ENCODE data around the gene APBA1. TPM values are rescaled to one million over a fixed set of nuclear protein-coding genes. Genes with fewer than 3 reads are reported as not detected.

Gene APBA1
- total RNA-seq, 3 donors from 2014 or later: 10.1 to 14.4 (median 12.7) TPM

DNA sequence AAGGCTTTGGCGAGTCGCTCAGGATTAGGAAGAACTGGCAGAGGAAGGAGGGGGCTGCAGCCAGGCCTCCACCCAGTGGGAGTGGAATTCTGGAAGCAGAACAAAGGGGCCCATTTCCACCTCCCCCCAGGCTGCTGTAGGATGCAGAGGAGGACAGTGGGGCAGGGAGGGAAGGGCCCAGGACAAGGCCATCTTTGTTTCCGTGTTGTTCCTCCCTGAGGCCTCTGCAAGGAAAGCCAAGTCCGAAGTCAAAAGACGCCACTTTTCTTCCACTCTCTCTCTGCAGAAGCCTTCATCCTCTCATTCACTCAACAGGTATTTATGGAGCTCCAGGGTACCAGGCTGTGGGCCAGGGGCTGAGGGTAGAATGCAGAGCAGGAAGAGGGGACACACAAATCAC is 276.5 kb downstream of the APBA1 start:
- TF ChIP-seq, protein P1, sequence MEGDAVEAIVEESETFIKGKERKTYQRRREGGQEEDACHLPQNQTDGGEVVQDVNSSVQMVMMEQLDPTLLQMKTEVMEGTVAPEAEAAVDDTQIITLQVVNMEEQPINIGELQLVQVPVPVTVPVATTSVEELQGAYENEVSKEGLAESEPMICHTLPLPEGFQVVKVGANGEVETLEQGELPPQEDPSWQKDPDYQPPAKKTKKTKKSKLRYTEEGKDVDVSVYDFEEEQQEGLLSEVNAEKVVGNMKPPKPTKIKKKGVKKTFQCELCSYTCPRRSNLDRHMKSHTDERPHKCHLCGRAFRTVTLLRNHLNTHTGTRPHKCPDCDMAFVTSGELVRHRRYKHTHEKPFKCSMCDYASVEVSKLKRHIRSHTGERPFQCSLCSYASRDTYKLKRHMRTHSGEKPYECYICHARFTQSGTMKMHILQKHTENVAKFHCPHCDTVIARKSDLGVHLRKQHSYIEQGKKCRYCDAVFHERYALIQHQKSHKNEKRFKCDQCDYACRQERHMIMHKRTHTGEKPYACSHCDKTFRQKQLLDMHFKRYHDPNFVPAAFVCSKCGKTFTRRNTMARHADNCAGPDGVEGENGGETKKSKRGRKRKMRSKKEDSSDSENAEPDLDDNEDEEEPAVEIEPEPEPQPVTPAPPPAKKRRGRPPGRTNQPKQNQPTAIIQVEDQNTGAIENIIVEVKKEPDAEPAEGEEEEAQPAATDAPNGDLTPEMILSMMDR (IDR thresholded peaks at IDR 0.05): no peak

DNA sequence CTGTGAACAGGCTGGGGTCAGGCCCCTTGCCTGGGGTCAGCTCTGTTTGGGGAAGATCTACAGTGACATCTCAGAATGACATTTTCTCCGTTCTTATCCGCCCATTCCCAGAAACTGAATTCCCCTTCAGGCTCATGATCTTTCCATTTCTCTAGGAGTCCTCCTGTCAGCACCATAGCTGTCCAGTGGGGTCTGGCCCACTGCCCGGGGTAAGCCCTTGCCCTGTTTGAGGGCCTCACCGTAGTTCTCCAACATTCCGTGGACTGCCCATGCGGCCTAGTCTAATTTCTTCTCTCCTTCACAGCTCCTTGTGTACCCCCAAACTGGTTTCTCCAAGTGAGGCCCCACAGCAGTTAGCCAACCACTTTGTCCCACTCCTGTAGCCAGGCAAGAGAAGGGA is 278.7 kb downstream of the APBA1 start:
- H3K4me3 ChIP-seq: no peak overlapping the region
- no peaks in the 10 kb centered on the region for H3K36me3 ChIP-seq (ENCODE audit: low read depth)
- no peaks in the 10 kb centered on the region for H3K4me1 ChIP-seq (ENCODE audit: low read depth)
- intact Hi-C loops (cut with DNase I, micrococcal nuclease): no loop called here
- TF ChIP-seq, protein P1 (IDR thresholded peaks at IDR 0.05): no peak
- ATAC-seq: no peak
- DNase-seq: no peak
- H3K9me3 ChIP-seq: no peaks in the 10 kb centered on the region

More for the DNA sequence above, 276.5 kb downstream of the APBA1 start:
- Histone ChIP-seq H3K4me1 (ENCODE audit: low read depth) (no peaks in the 10 kb centered on the region), H3K36me3 (ENCODE audit: low read depth) (no peaks in the 10 kb centered on the region), H3K9me3 (no peaks in the 10 kb centered on the region), H3K4me3 (no peak overlapping the region)
- no peak for DNase-seq
- no peak for ATAC-seq
- intact Hi-C loops (cut with DNase I, micrococcal nuclease): no loop called here

DNA sequence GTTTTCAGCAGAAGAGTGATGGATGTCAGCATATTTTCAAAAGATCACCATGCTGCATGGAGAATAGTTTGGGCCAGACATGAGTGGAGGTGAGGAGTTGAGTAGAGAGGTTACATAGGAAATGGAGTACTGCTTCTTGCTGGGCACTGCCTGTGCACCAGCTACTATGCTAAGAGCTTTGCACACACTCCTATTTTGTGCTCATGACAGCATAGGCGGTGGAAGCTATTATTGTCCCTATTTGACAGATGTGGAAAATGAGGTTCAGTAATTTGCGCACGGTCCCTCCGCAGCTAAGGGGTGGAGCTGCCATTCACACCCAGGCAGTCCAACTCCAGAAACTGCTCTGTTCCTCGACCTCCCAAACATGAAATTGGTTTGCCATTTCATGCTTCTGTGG is 279.3 kb downstream of the APBA1 start:
- no peaks in the 10 kb centered on the region for H3K4me1 ChIP-seq (ENCODE audit: low read depth)
- H3K4me3 ChIP-seq: no peak overlapping the region
- DNase-seq: no peak
- intact Hi-C loops (cut with DNase I, micrococcal nuclease): no loop called here
- no peaks in the 10 kb centered on the region for H3K9me3 ChIP-seq
- ATAC-seq: no peak
- TF ChIP-seq, protein P1 (IDR thresholded peaks at IDR 0.05): no peak
- no peaks in the 10 kb centered on the region for H3K36me3 ChIP-seq (ENCODE audit: low read depth)

DNA sequence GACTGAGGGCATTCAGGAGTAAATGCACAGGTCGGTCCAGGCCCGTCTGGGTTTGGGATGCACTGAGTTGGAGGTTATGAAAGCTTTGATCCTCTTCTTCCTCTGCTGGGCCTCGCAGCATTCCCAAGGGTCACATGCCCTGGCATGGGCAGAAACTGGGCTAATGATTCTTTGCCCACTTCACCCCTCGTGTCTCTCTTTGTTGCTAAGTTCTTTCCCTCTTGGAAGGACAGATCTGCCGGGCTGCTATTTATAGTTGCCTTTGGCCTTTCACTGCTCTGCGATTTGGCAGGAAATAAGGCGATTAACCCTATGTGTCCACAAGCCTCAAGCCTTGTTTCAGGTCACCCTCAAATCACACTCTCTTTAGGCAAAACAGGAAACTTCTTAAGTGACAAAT is 280.2 kb downstream of the APBA1 start:
- H3K4me1 ChIP-seq (ENCODE audit: low read depth): no peaks in the 10 kb centered on the region
- DNase-seq: no peak

DNA sequence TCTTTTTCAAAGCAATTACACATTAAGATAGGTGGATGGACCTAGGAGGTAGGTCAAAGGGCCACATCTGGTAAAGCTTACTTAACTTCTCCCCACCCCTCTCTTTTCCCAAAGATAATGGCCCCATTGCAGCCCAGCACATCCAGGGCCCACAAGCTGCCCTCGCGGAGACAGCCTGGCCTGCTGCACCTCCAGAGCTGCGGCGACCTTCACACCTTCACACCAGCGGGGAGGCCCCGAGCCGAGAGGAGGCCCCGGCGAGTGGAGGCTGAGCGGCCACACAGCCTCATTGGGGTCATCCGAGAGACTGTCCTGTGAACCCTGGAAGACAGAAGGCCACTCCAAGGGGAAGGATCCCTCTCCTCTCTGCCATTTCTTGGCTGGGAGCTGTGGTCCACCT is 280.7 kb downstream of the APBA1 start:
- intact Hi-C loops (cut with DNase I, micrococcal nuclease): no loop called here

More for the DNA sequence above, 280.2 kb downstream of the APBA1 start:
- no peak for ATAC-seq
- Histone ChIP-seq H3K36me3 (ENCODE audit: low read depth) (no peaks in the 10 kb centered on the region), H3K4me3 (no peak overlapping the region), H3K9me3 (no peaks in the 10 kb centered on the region)
- TF ChIP-seq, protein P1 (IDR thresholded peaks at IDR 0.05): no peak
- intact Hi-C loops (cut with DNase I, micrococcal nuclease): no loop called here

More for the DNA sequence above, 280.7 kb downstream of the APBA1 start:
- DNase-seq: no peak
- H3K9me3 ChIP-seq: no peaks in the 10 kb centered on the region
- no peaks in the 10 kb centered on the region for H3K4me1 ChIP-seq (ENCODE audit: low read depth)
- ATAC-seq: no peak
- no peaks in the 10 kb centered on the region for H3K36me3 ChIP-seq (ENCODE audit: low read depth)
- no peak overlapping the region for H3K4me3 ChIP-seq
- TF ChIP-seq, protein P1 (IDR thresholded peaks at IDR 0.05): no peak

All from mucosa of descending colon (tissue), 3 donors.